Stimulated activated CD4-positive, alpha-beta T cell treated with anti-CD3 and anti-CD28 coated beads, Interleukin-1b, Interleukin-23, amount 100 ng/mL, for 48 hours (primary cell): Measurements from ENCODE around the gene FANCL.
"Not testable (repeated sequence)": the region's sequence is repeated elsewhere in the genome, so short reads cannot be mapped to it uniquely, and the experiment has no call there.

Experiments
- DNase-seq: peaks from one replicate; pipeline ENCODE4 v3.0.0-alpha.2; 2020

The FANCL gene

GRCh38 chr2:58138396-58139030 is 102.6 kb downstream of the FANCL start:
- DNase-seq: no peak

- no peak for DNase-seq
Measured at GRCh38 chr2:58137856-58138255, 103.3 kb downstream of the FANCL start.

GRCh38 chr2:58137221-58137620 is 103.9 kb downstream of the FANCL start:
- DNase-seq: no peak

- DNase-seq: no peak
Measured at GRCh38 chr2:58135861-58136260, 105.3 kb downstream of the FANCL start.

- DNase-seq: no peak
Measured at GRCh38 chr2:58133395-58133794, 107.7 kb downstream of the FANCL start.

- DNase-seq: no peak
Measured at GRCh38 chr2:58131191-58132011, 109.7 kb downstream of the FANCL start.

GRCh38 chr2:58130238-58130637 is 110.9 kb downstream of the FANCL start:
- no peak for DNase-seq

- no peak for DNase-seq
Measured at GRCh38 chr2:58127111-58127510, 114.0 kb downstream of the FANCL start.

- DNase-seq: no peak
Measured at GRCh38 chr2:58122540-58122939, 118.6 kb downstream of the FANCL start.

GRCh38 chr2:58122040-58122439 is 119.1 kb downstream of the FANCL start:
- DNase-seq: no peak

- DNase-seq: no peak
Measured at GRCh38 chr2:58120626-58121229, 120.4 kb downstream of the FANCL start.

GRCh38 chr2:58113563-58113962 is 127.6 kb downstream of the FANCL start:
- not testable (repeated sequence) for DNase-seq

GRCh38 chr2:58110765-58111164 is 130.4 kb downstream of the FANCL start:
- no peak for DNase-seq

- no peak for DNase-seq
Measured at GRCh38 chr2:58109481-58109880, 131.6 kb downstream of the FANCL start.
